Activated CD4-positive, alpha-beta T cell treated with anti-CD3 and anti-CD28 coated beads, Interleukin-2, amount 50 U/mL, for 48 hours (primary cell): ENCODE results near the gene OCA2.
"Not testable (repeated sequence)": the region's sequence is repeated elsewhere in the genome, so short reads cannot be mapped to it uniquely, and the experiment has no call there.

ENCODE experiments used
- DNase-seq, 2 experiments: peaks; one replicate each; pipeline ENCODE4 v3.0.0-alpha.2; 2020

Gene OCA2

GRCh38 chr15:27990521-27991515 lies 108.3 kb downstream of the OCA2 start:
- DNase-seq: no peak

GRCh38 chr15:27989838-27990237 lies 109.3 kb downstream of the OCA2 start:
- no peak for DNase-seq

- no peak for DNase-seq
Observed at GRCh38 chr15:27989427-27989826, 109.7 kb downstream of the OCA2 start.

- no peak for DNase-seq
Observed at GRCh38 chr15:27985099-27985498, 114.0 kb downstream of the OCA2 start.

GRCh38 chr15:27983496-27983895 lies 115.6 kb downstream of the OCA2 start:
- no peak for DNase-seq

- no peak for DNase-seq
Observed at GRCh38 chr15:27977696-27978095, 121.4 kb downstream of the OCA2 start.

GRCh38 chr15:27973886-27974285 lies 125.2 kb downstream of the OCA2 start:
- no peak for DNase-seq

- DNase-seq: no peak
Observed at GRCh38 chr15:27970661-27971392, 128.3 kb downstream of the OCA2 start.

GRCh38 chr15:27967541-27967940 lies 131.6 kb downstream of the OCA2 start:
- no peak for DNase-seq

- no peak for DNase-seq
Observed at GRCh38 chr15:27965546-27965945, 133.6 kb downstream of the OCA2 start.

- DNase-seq: no peak
Observed at GRCh38 chr15:27961801-27962200, 137.3 kb downstream of the OCA2 start.

GRCh38 chr15:27958911-27959578 lies 140.1 kb downstream of the OCA2 start:
- DNase-seq: no peak

- no peak for DNase-seq
Observed at GRCh38 chr15:27956285-27956684, 142.8 kb downstream of the OCA2 start.

- no peak for DNase-seq
Observed at GRCh38 chr15:27955087-27955486, 144.0 kb downstream of the OCA2 start.

GRCh38 chr15:27952593-27952992 lies 146.5 kb downstream of the OCA2 start:
- not testable (repeated sequence) for DNase-seq

GRCh38 chr15:27951191-27951890 lies 147.8 kb downstream of the OCA2 start:
- DNase-seq: no peak

- DNase-seq: no peak
Observed at GRCh38 chr15:27949089-27949488, 150.0 kb downstream of the OCA2 start.

- DNase-seq: no peak
Observed at GRCh38 chr15:27939246-27939645, 159.9 kb downstream of the OCA2 start.

- DNase-seq: no peak
Observed at GRCh38 chr15:27937851-27938250, 161.3 kb downstream of the OCA2 start.

GRCh38 chr15:27936164-27936563 lies 163.0 kb downstream of the OCA2 start:
- no peak for DNase-seq

GRCh38 chr15:27935328-27935727 lies 163.8 kb downstream of the OCA2 start:
- DNase-seq: no peak

GRCh38 chr15:27934782-27935181 lies 164.3 kb downstream of the OCA2 start:
- DNase-seq: no peak

GRCh38 chr15:27933562-27933961 lies 165.6 kb downstream of the OCA2 start:
- DNase-seq: no peak
